ENCODE results near the gene CNPY4. TPM values are rescaled to one million over a fixed set of nuclear protein-coding genes. Genes with fewer than 3 reads are reported as not detected.
"Not testable (repeated sequence)": the region's sequence is repeated elsewhere in the genome, so short reads cannot be mapped to it uniquely, and the experiment has no call there.

CNPY4 gene
- total and polyA plus RNA-seq, 5 experiments from 2014 or later = 19.8 to 99.6 (median 23.5) TPM

DNA sequence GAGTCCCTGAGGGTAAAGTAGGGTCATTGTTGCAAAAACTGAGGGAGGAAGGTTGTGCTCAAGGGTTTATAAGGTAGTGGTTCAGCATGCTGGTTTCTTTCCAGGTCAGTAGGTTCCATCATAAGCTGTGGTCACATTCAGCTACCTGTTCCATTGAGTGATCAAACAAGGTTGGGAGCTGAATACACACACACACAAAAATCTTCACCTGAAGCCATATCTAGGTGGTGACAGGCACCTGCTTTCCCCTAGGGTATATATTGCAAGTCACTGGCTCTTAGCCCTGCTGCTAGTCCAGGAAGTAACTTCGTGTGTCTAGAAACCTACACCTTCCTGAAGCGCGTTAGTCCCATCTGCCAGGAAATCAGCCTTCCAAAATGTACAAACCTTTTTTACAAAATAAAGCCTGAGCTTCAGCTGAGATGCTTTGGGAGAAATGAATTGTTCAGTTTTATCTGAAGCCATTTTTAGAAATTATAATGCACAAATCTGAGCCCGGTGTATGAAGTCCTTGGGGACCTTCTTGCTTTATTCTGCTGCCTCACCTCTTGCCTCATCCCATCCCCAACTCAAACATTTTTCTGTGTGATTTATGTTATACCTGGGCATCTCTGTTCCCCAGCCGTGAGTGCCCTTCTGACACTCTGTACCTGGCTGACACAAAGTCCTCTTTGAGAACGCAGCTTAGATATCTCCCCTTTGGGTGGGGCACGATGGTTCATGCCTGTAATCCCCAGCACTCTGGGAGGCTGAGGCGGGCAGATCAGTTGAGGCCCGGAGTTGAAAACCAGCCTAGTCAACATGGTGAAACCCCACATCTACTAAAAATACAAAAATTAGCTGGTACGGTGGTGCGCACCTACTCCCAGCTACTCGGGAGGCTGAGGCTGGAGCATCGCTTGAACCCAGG is 18.7 kb downstream of the CNPY4 start:
- Mint-ChIP-seq H3K9me3 (no peaks in the 10 kb centered on the region), H3K36me3 (no peaks in the 10 kb centered on the region), H3K27me3 (no peaks in the 10 kb centered on the region), H3K4me3 (peak overlapping the region in 3 of 10 donors; percentile 12 to 49 (median 29)), H3K27ac (peak overlapping the region in 8 of 10 donors; percentile 69 to 88 (median 79)), H3K4me1 (peaks cover 0 to 22% (median 9%) of the 10 kb centered on the region in 4 donors)
- POLR2A ChIA-PET = interaction anchor here (0.6 to 2.5 kb wide), 12 partner anchors 10 to 157 kb away, joined by 3 to 9 read pairs (median 5); partner anchors contain the start of genes GPC2, LAMTOR4, PVRIG and STAG3
- DNase-seq = peak in 1 of 10 donors; percentile 32
- peak; percentile 47 to 71 for ATAC-seq

DNA sequence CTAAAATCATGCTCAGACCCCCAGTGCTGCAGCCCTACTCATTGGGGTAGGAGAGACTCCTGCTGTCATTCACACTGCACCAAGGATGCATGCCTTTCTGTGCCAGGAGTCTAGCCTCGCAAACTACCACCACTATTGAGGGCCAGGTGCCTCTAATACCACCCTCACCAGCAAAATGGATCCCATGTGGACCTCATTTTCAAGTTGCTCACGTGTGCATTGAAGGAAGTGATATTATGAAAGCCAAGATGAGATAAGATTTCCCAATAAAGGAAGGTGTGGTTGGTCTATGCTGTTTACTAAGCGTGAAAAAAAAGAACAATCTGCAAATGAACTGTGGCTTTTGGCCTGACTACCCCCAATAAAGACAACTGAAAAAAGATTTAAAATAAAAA is 22.1 kb downstream of the CNPY4 start:
- Mint-ChIP-seq H3K9me3 (no peaks in the 10 kb centered on the region), H3K27ac (peak overlapping the region in 1 of 10 donors; percentile 4), H3K36me3 (no peaks in the 10 kb centered on the region), H3K4me1 (peaks cover 0 to 22% (median 9%) of the 10 kb centered on the region in 4 donors), H3K4me3 (no peak overlapping the region), H3K27me3 (no peaks in the 10 kb centered on the region)
- ATAC-seq (no peak), DNase-seq (no peak)
- POLR2A ChIA-PET = interaction anchor here (0.6 to 1.5 kb wide), 3 partner anchors 12 to 113 kb away, joined by 6 to 7 read pairs (median 6); no protein-coding TSS in a partner anchor

DNA sequence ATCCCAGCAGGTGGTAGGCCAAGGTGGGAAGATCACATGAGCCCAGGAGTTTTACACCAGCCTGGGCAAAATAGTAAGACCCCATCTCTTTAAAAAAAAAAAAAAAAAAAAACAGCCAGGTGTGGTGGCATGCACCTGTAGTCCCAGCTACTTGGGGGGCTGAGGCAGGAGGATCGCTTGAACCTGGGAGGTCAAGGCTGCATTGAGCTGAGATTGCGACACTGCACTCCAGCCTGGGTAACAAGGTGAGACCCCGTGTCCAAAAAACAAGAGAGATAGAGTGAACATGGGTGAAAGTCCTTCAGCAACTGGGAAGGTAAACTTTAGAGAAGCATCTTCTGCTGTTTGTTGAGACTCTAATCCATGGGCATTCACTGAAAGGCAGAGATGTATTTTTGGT is 23.0 kb downstream of the CNPY4 start:
- Mint-ChIP-seq H3K9me3 (no peaks in the 10 kb centered on the region), H3K27me3 (no peaks in the 10 kb centered on the region), H3K27ac (peak overlapping the region in 1 of 10 donors; percentile 43), H3K36me3 (no peaks in the 10 kb centered on the region), H3K4me3 (no peak overlapping the region), H3K4me1 (peaks cover 0 to 22% (median 9%) of the 10 kb centered on the region in 4 donors)
- no peak for ATAC-seq
- POLR2A ChIA-PET = interaction anchor here (0.7 to 1.5 kb wide), 6 partner anchors 11 to 530 kb away, joined by 3 to 10 read pairs (median 6); partner anchors contain the start of gene GAL3ST4
- DNase-seq = no peak

DNA sequence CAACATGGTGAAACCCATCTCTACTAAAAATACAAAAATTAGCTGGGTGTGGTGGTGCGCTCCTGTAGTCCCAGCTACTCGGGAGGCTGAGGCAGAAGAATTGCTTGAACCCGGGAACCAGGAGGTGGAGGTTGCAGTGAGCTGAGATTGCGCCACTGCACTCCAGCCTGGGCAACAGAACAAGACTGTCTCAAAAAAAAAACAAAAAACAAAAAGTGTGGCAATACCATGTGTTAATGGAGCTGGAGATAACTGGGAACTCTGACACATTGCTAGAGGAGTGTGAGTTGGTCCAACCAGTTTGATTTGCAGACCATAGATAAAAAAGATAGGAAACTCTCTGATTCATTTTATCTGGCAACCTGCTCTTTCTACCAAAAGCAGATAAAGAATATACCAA is 26.9 kb downstream of the CNPY4 start:
- not testable (repeated sequence) for H3K4me3 Mint-ChIP-seq, ATAC-seq, H3K27me3 Mint-ChIP-seq, DNase-seq, H3K36me3 Mint-ChIP-seq, H3K9me3 Mint-ChIP-seq
- peak overlapping the region in 2 of 10 donors; percentile 29 for H3K27ac Mint-ChIP-seq
- POLR2A ChIA-PET = interaction anchor here (0.7 to 16.1 kb wide), 2 partner anchors 10 to 18 kb away, joined by 5 to 358 read pairs; partner anchors contain the start of genes GAL3ST4 and TRAPPC14
- H3K4me1 Mint-ChIP-seq = peaks cover 13 to 28% (median 21%) of the 10 kb centered on the region in 4 donors

DNA sequence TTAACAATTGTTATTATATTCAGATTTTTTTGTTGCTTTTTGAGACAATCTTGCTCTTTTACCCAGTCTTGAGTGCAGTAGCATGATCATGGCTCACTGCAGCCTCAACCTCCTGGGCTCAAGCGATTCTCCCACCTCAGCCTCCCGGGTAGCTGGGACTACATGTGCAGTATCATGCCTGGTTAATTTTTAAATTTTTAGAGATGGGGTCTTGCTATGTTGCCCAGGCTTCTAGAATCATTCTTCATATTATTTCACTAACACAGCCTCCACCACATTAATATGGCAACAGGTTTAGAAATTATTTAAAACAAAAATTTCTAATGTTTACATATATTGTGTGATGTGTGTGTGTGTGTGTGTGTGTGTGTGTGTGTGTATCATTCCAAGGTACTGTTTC is 27.8 kb downstream of the CNPY4 start:
- Mint-ChIP-seq H3K9me3 (no peaks in the 10 kb centered on the region), H3K4me3 (peak overlapping the region in 1 of 10 donors; percentile 4), H3K36me3 (peaks cover 0 to 16% (median 3%) of the 10 kb centered on the region in 3 donors), H3K4me1 (peaks cover 14 to 33% (median 29%) of the 10 kb centered on the region in 4 donors), H3K27ac (peak overlapping the region in 2 of 10 donors; percentile 74 to 96), H3K27me3 (no peaks in the 10 kb centered on the region)
- DNase-seq (no peak), ATAC-seq (no peak)
- POLR2A ChIA-PET = interaction anchor here (0.7 to 16.1 kb wide), 11 partner anchors 17 to 222 kb away, joined by 3 to 358 read pairs (median 4); partner anchors contain the start of genes CNPY4, GAL3ST4, GPC2 and MBLAC1

DNA sequence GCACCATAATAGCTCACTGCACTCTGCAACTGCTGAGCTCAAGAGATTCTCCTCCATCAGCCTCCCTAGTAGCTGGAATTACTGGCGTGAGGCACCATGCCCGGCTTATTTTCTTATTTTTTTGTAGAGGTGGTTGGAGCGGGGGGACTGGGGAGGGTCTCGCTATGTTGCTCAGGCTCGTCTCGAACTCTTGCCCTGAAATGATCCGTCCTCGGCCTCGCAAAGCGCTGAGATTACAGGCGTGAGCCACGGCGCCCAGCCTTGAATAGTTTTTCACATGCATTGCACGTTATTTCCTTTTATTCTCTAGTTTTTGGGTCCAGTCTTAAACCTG is 28.8 kb downstream of the CNPY4 start:
- DNase-seq = no peak
- POLR2A ChIA-PET = interaction anchor here (0.6 to 16.1 kb wide), 34 partner anchors 9 to 1104 kb away, joined by 3 to 358 read pairs (median 4); partner anchors contain the start of genes CNPY4, GAL3ST4, GPC2 and MBLAC1
- H3K4me3 Mint-ChIP-seq = peak overlapping the region; percentile 89 to 99 (median 94)
- H3K27me3 Mint-ChIP-seq = no peaks in the 10 kb centered on the region
- peaks cover 19 to 42% (median 36%) of the 10 kb centered on the region in 4 donors for H3K4me1 Mint-ChIP-seq
- peak; percentile 6 to 24 for ATAC-seq
- peak overlapping the region; percentile 96 to 99 (median 98) for H3K27ac Mint-ChIP-seq
- peaks cover 0 to 26% (median 7%) of the 10 kb centered on the region in 3 donors for H3K36me3 Mint-ChIP-seq
- H3K9me3 Mint-ChIP-seq = no peaks in the 10 kb centered on the region

DNA sequence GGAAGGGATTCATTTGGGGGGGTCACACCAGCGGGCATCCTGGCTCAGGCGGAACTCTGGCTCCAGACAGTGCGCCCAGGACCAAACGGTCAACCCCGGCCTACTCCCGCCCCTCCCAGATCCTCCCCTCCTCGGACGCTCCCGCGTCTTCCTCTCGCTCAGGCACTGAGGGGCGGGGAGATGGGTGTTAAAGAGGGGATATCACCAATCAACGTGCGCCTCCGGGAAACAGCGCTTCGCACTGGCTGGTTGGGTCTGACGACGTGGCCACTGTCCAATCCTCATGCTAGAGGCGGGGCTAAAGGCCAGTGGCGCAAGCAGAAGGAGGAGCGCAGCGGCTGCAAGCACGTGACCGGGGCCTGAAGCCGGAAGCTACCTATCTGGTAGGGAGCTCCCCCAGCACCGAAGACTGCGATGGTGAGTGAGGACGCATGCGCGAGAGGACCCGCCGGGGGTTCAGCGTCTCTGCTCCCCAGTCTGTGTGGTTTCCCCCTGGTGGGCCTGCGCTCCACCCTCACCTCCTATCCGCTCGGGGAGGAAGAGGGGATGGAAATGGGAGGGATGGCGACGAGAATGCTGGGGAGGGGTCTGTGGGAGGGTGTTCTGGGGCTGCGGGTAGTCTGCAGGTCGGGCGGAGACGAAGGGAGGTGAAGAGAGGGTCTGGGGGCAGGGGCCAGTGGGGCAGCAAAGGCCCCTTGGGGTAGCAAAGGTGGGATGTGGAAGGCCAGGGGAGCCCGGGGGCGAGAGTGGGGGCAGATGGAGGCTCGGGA is 29.3 kb downstream of the CNPY4 start, which contains the start of gene LAMTOR4:
LAMTOR4 (plus strand) TSS at position 360 of the 770 bp plus-strand sequence; CDS start at position 415, 55 bp downstream.
- ATAC-seq (peak; percentile 94 to 96), DNase-seq (peak; percentile 88 to 99 (median 98))
- peak within 1 kb of the TSS; percentile 89 to 99 (median 94) for H3K4me3 Mint-ChIP-seq
- peak within 1 kb of the TSS; percentile 96 to 99 (median 98) for H3K27ac Mint-ChIP-seq
- H3K9me3 Mint-ChIP-seq = no peaks in the 10 kb centered on the region
- peaks cover 0 to 31% (median 7%) of the 10 kb centered on the region in 3 donors for H3K36me3 Mint-ChIP-seq
- H3K4me1 Mint-ChIP-seq = peaks cover 20 to 47% (median 37%) of the 10 kb centered on the region in 4 donors
- POLR2A ChIA-PET = interaction anchor here (0.6 to 16.1 kb wide), 31 partner anchors 10 to 1104 kb away, joined by 3 to 358 read pairs (median 4); partner anchors contain the start of genes CNPY4, COPS6, GAL3ST4 and GPC2
- no peaks in the 10 kb centered on the region for H3K27me3 Mint-ChIP-seq

DNA sequence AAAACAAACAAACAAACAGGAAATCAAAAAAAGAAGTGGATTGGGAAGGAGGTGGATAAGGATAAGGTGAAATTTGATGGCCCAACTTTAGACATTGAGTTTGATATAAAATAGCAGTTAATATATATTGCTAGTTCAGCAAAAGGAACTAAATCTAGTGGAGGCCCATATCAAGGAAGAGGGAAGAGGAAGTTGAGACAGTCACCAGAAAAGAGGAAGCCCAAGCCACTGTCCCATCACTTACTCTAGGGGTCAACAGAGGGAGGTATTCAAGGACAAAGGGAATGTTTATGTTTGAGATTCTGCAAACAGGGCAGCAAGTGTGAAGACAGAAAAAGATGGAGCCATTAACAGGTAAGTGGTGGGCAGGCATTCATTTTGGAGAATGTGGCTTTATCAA is 33.0 kb downstream of the CNPY4 start:
- Mint-ChIP-seq H3K4me3 (peak overlapping the region in 5 of 10 donors; percentile 28 to 66 (median 51)), H3K9me3 (no peaks in the 10 kb centered on the region), H3K27ac (peak overlapping the region; percentile 48 to 91 (median 85)), H3K4me1 (peaks cover 27 to 75% (median 61%) of the 10 kb centered on the region in 4 donors), H3K36me3 (peaks cover 0 to 60% (median 9%) of the 10 kb centered on the region in 3 donors), H3K27me3 (no peaks in the 10 kb centered on the region)
- POLR2A ChIA-PET = interaction anchor here (0.7 to 17.8 kb wide), 5 partner anchors 10 to 601 kb away, joined by 3 to 358 read pairs (median 6); partner anchors contain the start of genes FAM200A, GAL3ST4, GPC2 and STAG3
- DNase-seq (no peak), ATAC-seq (no peak)

DNA sequence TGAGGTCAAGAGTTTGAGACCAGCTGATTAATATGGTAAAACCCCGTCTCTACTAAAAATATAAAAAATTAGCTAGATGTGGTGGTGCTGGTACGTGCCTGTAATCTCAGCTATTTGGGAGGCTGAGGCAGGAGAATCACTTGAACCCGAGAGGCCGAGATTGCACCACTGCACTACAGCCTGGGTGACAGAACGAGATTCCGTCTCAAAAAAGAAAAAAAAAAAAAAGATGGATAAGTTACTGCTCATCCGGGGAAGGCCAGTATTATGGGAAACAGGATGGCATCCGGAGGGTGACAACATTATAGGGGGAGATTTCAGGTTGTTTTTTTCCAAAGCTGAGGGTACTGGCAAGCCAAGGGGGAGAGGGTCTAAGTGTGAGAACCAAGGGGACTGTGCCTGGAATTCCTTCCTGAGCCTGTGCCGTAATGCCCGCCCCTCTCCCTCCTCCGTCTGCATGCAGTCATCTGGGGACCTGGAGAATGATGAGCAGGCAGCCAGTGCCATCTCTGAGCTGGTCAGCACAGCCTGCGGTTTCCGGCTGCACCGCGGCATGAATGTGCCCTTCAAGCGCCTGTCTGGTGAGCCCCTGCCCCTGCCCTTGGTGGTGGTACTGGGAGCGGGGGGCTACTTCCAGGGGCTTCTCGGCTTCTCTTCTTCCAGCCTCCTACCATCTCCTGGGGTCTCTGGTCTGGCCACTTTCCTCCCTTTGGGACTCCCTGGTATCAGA is 33.7 kb downstream of the CNPY4 start:
- H3K36me3 Mint-ChIP-seq = peaks cover 0 to 63% (median 9%) of the 10 kb centered on the region in 3 donors
- POLR2A ChIA-PET = interaction anchor here (1.8 to 17.8 kb wide), 3 partner anchors 11 to 26 kb away, joined by 6 to 358 read pairs (median 187); partner anchors contain the start of genes GAL3ST4, GPC2, STAG3 and TRAPPC14
- H3K27me3 Mint-ChIP-seq = no peaks in the 10 kb centered on the region
- H3K4me1 Mint-ChIP-seq = peaks cover 30 to 78% (median 65%) of the 10 kb centered on the region in 4 donors
- H3K4me3 Mint-ChIP-seq = peak overlapping the region in 1 of 10 donors; percentile 15
- DNase-seq = no peak
- H3K27ac Mint-ChIP-seq = peak overlapping the region in 9 of 10 donors; percentile 31 to 91 (median 85)
- ATAC-seq = no peak
- H3K9me3 Mint-ChIP-seq = no peaks in the 10 kb centered on the region

DNA sequence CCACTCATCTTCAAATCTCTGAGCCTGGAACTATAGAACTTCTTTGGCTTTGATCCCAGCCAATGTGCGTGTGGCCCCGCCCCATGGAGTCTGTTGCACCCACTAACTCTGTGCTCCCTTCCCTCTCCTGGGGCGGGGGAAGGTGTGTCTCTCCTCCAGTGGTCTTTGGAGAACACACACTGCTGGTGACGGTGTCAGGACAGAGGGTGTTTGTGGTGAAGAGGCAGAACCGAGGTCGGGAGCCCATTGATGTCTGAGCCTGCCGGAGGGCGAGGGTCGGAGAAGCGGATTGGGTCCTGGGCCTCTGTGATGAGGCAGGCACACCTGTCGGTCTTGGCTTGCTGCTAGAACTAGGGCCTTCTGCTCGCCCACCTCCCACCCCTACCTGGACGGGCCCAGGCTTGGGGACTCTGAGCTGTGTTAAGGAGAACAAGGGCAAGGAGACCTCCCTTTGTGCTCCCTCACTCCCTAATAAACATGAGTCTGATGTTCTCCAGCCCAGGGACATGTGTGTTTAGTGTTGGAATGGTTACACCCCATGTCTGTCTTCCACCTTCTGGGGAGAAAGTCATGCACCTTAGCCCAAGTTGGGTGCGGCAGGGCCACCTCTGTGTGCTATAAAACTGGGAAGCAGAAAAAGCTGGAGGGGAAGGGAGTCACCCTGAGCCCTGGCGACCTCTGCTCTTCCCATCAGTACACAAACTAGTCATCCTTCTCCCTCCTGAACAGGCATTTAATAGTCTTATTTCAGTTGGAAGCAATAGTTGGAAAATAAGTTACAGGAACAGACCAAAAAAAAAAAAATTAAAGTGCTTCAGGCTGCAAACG is 34.5 kb downstream of the CNPY4 start:
- H3K36me3 Mint-ChIP-seq = peaks cover 0 to 63% (median 9%) of the 10 kb centered on the region in 3 donors
- H3K4me3 Mint-ChIP-seq = peak overlapping the region in 2 of 10 donors; percentile 15 to 62
- peak overlapping the region; percentile 41 to 83 (median 68) for H3K27ac Mint-ChIP-seq
- peaks cover 23 to 74% (median 61%) of the 10 kb centered on the region in 4 donors for H3K4me1 Mint-ChIP-seq
- ATAC-seq = no peak
- H3K27me3 Mint-ChIP-seq = no peaks in the 10 kb centered on the region
- H3K9me3 Mint-ChIP-seq = no peaks in the 10 kb centered on the region
- POLR2A ChIA-PET = interaction anchor here (1.8 to 17.8 kb wide), 3 partner anchors 11 to 25 kb away, joined by 6 to 358 read pairs (median 187); partner anchors contain the start of genes GAL3ST4, GPC2, STAG3 and TRAPPC14
- DNase-seq = no peak
